UCSD-AML1 (cell line): Measurements from ENCODE around the gene SNX13.

Source experiments
- DNase-seq: peaks from one replicate; lab custom pipeline; 2025; ENCODE audit not compliant: unreplicated experiment; lab: John Stamatoyannopoulos, UW

The SNX13 gene

GRCh38 chr7:17948526-17949238 is 8.4 kb upstream of the SNX13 start:
- no peak for DNase-seq

GRCh38 chr7:17947620-17948019 is 7.3 kb upstream of the SNX13 start:
- no peak for DNase-seq

GRCh38 chr7:17946591-17946990 is 6.3 kb upstream of the SNX13 start:
- no peak for DNase-seq

GRCh38 chr7:17944720-17945119 is 4.4 kb upstream of the SNX13 start:
- DNase-seq: no peak

GRCh38 chr7:17943006-17943405 is 2.7 kb upstream of the SNX13 start:
- no peak for DNase-seq

GRCh38 chr7:17942231-17942630 is 1.9 kb upstream of the SNX13 start:
- no peak for DNase-seq

- DNase-seq: no peak
Observed at GRCh38 chr7:17940951-17941431, 697 bp upstream of the SNX13 start.

GRCh38 chr7:17939606-17940301 is 540 bp downstream of the SNX13 start:
- DNase-seq: peak; percentile 46

GRCh38 chr7:17939211-17939605 is 1.1 kb downstream of the SNX13 start:
- no peak for DNase-seq

- no peak for DNase-seq
Observed at GRCh38 chr7:17937506-17938120, 2.7 kb downstream of the SNX13 start.

- no peak for DNase-seq
Observed at GRCh38 chr7:17936321-17936720, 4.0 kb downstream of the SNX13 start.

- DNase-seq: no peak
Observed at GRCh38 chr7:17934612-17935240, 5.6 kb downstream of the SNX13 start.

GRCh38 chr7:17934094-17934493 is 6.2 kb downstream of the SNX13 start:
- DNase-seq: no peak

GRCh38 chr7:17932770-17933169 is 7.5 kb downstream of the SNX13 start:
- DNase-seq: no peak

- no peak for DNase-seq
Observed at GRCh38 chr7:17931069-17931468, 9.2 kb downstream of the SNX13 start.

- no peak for DNase-seq
Observed at GRCh38 chr7:17930546-17930945, 9.7 kb downstream of the SNX13 start.

- no peak for DNase-seq
Observed at GRCh38 chr7:17929647-17930395, 10.5 kb downstream of the SNX13 start.

- DNase-seq: no peak
Observed at GRCh38 chr7:17928055-17928454, 12.2 kb downstream of the SNX13 start.

- no peak for DNase-seq
Observed at GRCh38 chr7:17921857-17922416, 18.4 kb downstream of the SNX13 start.

- DNase-seq: no peak
Observed at GRCh38 chr7:17917842-17918241, 22.5 kb downstream of the SNX13 start.

GRCh38 chr7:17916786-17917185 is 23.5 kb downstream of the SNX13 start:
- DNase-seq: no peak
